Stimulated activated naive CD8-positive, alpha-beta T cell treated with anti-CD3 and anti-CD28 coated beads, Interleukin-15, Interleukin-2, amounts not matched to agents 100 U/mL and 50 U/mL, for 24 hours (primary cell): ENCODE measurements around the gene SCAMP1.
A peak's percentile ranks its signal among the peaks of the same experiment; 100 is the strongest.
"Not testable (repeated sequence)": the region's sequence is repeated elsewhere in the genome, so short reads cannot be mapped to it uniquely, and the experiment has no call there.

Source experiments
- ATAC-seq: fragments of 150-1000 bp; cut with Tn5 transposase; one replicate; pipeline ENCODE4 v1.10.0; 2021
- DNase-seq: peaks from one replicate; pipeline ENCODE4 v3.0.0; 2021

The SCAMP1 gene, protein sequence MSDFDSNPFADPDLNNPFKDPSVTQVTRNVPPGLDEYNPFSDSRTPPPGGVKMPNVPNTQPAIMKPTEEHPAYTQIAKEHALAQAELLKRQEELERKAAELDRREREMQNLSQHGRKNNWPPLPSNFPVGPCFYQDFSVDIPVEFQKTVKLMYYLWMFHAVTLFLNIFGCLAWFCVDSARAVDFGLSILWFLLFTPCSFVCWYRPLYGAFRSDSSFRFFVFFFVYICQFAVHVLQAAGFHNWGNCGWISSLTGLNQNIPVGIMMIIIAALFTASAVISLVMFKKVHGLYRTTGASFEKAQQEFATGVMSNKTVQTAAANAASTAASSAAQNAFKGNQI

DNA sequence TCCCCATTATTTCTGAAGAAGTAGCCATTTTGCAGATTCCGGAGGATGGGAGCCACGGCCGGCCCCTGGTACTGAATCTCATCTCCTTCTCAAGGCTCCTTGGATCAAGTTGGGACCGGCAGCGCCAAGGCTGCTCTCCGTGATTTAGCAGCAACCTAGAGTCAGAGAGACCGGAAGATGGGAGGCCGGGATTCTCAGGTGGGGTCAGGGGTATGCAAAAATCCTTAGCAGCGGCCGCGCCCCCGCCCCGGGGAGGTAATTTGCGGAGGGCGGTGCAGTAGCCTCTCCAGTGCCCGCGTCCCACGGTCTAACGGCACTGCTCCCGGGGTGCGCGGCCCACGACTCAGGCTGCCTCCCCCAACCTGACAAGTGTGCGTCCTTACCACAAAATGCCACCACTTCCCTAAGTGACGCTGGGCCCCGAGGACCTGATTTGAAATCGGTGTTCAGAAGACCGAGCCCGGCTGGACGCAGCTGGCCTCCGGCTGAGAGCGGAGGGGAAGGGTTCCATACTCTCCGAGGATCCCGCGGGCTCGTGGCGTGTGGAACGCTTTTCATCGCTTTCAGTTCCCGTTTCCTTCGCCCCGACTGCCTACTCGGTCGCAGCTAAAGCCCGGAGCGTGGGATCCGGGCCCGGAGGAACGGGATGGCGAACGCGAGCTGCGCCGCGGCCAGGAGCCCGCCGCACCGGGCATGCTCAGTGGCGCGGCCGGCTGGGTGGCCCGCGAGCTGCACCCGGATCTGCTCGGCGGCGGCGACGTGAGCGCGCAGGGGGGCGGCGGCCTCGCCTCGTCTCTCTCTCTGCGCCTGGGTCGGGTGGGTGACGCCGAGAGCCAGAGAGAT is at the start of gene SCAMP1:
TSS of gene SCAMP1 (plus strand) at position 787 of the 843 bp plus-strand sequence. CDS start at position 842, 55 bp downstream.
- DNase-seq (peak; percentile 96), ATAC-seq (peak; percentile 96)

GRCh38 chr5:78317515-78317914 is 42.9 kb upstream of the SCAMP1 start:
- ATAC-seq: no peak
- DNase-seq: no peak

- DNase-seq: no peak
- ATAC-seq: no peak
Observed at GRCh38 chr5:78318337-78318736, 42.1 kb upstream of the SCAMP1 start.

DNA sequence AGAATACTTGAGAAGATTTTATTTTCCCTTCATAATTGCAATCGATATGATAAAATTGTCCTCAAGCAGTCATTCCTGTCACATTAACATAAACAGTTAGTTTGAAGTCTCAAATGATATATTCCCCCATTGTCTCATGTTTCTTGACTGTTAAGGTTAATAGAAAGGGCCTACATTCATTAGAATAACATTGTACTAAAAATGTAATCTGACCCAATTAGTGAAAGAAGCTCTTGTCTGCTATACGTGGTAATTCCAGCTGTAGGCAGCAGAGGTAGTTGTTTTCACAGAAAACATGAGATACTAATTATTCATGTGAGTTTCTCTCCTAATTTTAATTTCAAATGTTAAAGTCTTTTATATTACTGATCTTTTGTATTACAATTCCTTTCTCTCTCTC is 40.0 kb upstream of the SCAMP1 start:
- ATAC-seq (no peak), DNase-seq (no peak)

DNA sequence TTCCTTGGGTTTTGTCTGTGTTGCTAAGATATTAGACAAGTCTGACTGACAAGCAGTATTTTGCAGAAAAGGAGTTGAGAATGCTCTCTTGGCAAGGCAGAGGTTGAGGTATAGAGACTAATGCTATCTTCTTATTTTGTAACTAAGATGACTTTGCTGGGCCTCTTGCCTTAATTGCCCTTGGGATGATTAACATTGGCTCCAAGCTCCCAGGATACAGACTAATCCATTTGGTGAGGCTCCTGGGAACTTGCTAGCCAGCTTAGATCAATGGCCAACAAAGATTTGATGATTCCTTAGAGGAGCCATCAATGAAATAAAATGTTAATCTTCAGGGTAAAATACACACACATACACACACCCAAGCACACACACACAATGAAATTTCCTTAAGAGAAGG is 37.2 kb upstream of the SCAMP1 start:
- DNase-seq (no peak), ATAC-seq (no peak)

- ATAC-seq (peak; percentile 59), DNase-seq (no peak)
Observed at GRCh38 chr5:78326930-78327329, 33.5 kb upstream of the SCAMP1 start.

DNA sequence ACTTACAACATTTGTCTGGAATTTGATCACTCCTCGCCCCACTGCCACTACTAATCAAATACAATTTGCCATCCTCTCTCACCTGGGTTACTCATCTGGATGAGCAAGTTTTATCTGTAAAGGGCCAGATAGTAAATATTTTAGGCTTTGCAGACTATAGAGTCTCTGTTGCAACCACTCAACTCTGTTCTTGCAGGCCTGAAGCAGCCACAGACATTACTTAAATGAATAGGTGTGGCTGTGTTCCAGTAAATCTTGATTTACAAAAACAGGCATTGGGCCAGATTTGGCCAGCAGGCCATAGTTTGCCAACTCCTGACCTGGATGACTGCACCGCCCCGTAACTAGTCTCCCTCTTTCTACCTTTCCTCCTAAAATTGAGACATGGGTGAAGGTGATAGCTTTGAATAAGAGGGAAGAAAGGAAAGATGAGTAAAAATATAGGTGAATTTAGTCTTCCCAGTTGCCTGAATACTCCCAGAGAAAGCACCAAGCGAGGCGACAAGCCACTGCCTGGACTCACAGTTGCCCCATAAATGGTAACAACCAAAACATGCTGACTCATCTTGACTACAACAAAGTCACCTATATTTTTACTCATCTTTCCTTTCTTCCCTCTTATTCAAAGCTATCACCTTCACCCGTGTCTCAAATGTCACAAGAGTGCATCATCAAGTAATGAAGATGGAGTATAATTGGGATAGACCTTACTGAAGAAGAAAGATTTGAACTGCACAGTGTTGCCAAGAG is 32.5 kb upstream of the SCAMP1 start:
- ATAC-seq (no peak), DNase-seq (no peak)

DNA sequence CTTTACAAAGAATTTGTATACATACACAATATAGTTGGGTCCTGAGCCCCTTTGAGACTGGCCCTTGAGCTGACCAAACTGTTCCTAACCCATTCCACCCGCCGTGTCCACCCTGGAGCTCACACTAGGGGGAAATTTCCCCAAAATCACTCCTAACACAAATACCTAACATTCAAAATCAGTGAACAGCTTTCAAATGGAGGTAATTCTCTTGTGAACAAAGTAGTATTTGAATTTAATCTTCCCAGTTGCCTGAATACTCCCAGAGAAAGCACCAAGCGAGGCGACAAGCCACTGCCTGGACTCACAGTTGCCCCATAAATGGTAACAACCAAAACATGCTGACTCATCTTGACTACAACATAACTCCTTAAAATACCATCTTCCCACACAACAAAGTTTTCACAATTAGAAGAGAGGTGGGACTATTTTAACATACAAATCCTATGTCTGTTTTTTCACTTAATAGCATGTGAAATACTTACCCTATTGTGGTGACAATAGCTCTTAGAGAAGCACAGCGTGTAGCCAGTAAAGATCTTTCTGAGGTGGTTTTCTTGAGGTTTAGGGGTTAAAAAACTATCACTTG is 31.7 kb upstream of the SCAMP1 start:
- ATAC-seq: no peak
- DNase-seq: no peak

GRCh38 chr5:78331523-78332080 is 28.8 kb upstream of the SCAMP1 start:
- DNase-seq (no peak), ATAC-seq (no peak)

- no peak for ATAC-seq
Observed at GRCh38 chr5:78334811-78335210, 25.6 kb upstream of the SCAMP1 start.

DNA sequence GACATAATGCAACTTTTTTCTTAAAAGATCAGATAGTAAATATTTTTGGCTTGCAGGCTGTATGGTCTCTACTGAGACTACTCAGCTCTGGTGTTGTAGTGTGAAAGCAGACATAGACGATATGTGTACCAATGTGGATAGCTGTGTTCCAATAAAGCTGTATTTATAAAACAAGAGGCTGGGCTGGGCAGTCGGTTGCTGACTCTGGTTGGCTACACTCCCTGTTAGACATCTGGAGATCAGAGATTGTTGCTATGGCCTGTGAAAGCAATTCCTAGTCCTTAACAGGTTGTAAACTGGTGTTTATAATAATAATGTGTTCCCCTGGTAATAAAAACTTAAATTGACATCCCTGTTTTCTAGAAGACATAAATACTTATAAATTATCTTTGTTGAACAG is 24.4 kb upstream of the SCAMP1 start:
- no peak for ATAC-seq

More at GRCh38 chr5:78334811-78335210, 25.6 kb upstream of the SCAMP1 start:
- no peak for DNase-seq

GRCh38 chr5:78336698-78337097 is 23.7 kb upstream of the SCAMP1 start:
- no peak for ATAC-seq
- DNase-seq: no peak

More for the DNA sequence above, 24.4 kb upstream of the SCAMP1 start:
- no peak for DNase-seq

DNA sequence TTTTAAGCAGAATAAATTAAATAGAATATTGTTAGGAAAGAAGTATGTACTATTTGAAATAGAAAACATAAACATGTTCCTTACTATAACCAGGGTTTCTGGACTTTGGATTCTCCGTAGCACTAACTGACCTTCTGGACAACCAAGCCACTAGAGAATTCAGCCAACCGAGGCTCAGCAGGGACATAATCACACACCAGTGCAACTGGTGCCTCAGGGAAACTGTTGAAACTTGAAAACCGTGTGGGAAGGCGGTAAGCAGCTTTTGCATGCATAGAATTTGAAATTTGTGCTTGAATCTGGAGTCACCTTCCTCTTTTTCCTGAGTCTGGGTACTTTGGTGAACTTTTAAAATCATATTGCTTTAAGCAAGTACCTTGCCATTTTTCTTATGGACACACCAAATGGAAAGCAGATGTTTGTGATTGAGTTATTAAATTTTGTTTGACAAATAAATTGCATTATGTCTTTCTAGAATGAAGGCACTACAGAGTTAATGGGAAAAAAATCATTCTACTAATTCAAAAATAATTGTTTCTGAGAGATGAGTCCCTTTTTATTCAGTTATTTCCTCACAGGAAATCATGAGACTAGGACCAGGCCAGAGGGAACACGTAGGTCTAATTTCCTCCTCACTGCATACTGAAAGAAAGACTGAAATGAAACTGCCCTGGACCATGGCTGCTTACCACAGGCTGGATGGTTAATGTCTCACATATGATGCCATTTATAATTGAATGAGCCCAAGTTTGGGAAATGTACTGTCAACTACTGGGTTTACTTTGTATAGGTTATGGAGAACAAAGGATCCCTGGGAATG is 20.6 kb upstream of the SCAMP1 start:
- DNase-seq: no peak

GRCh38 chr5:78341440-78341839 is 19.0 kb upstream of the SCAMP1 start:
- no peak for DNase-seq

More for the DNA sequence above, 20.6 kb upstream of the SCAMP1 start:
- ATAC-seq: no peak

DNA sequence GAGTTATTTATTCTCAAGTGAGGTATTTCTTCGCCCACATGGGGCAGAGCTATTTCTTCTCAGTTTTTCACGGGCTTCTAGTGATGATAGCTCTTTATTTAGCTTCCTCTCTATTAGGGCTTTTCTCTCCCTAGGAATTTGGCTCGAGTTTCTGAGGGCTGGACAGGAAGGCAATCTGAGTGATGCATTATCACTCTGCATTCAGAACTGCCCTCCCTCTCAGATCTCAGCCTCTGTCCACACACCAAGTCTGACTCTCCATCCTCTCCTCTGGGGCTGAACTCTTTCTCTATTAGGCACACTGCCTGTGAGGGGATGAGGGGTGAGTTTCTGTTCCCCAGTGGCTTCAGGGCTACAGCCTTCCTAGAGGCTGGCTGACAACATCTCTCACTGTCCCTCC is 14.9 kb upstream of the SCAMP1 start:
- no peak for DNase-seq
- no peak for ATAC-seq

More at GRCh38 chr5:78341440-78341839, 19.0 kb upstream of the SCAMP1 start:
- no peak for ATAC-seq

GRCh38 chr5:78353520-78353919 is 6.9 kb upstream of the SCAMP1 start:
- no peak for DNase-seq
- no peak for ATAC-seq

DNA sequence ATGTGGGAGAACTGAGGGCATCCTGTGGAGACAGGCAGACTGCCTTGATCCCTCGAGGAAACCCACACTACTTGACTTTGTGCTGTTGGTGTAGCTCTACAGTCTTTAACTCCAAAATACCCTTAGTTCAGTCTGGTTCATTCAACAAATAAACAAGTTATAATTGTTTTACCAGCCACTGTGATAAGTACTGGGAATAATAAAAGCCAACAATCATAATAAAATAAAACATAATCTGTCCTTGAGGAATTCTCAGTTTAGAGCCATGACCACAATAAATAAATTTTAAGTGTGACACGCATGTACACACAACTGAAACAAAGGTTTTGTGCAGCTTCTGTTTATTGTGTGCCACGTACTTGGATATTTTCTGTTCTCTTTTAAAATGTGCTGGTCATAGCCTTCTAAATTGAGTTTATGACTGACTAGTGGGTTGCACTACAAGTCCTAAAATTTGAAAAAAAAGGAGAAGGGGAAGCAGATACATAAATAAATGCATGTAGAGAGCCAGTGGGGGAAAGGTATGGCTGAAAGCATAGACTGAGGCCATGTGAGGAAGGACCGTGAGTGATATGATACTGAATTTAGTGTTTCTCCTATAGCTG is 6.2 kb upstream of the SCAMP1 start:
- DNase-seq: no peak
- no peak for ATAC-seq

DNA sequence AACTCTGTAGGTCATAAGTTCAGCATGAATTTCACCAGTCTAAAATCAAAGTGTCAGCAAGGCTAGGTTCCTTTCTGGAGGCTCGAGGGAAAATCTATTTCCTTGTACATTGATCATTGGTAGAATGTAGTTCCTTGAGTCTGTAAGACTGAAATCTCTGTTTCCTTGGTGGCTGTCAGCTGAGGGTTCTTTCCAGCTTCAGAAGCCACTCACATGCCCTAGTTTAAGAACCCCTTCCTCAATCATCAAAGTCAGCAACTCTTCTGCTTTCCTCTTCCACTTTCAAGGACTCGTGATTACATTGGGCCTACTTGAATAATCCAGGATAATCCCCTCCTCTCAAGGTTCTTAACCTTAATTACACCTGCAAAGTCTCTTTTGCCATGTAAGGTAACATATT is 4.9 kb upstream of the SCAMP1 start:
- no peak for ATAC-seq
- no peak for DNase-seq

GRCh38 chr5:78359455-78359830 is 974 bp upstream of the SCAMP1 start:
- DNase-seq, ATAC-seq: not testable (repeated sequence)

- DNase-seq: no peak
- ATAC-seq: no peak
Observed at GRCh38 chr5:78360674-78360923, 182 bp downstream of the SCAMP1 start.
